Measurements from ENCODE around the gene DCAF17. TPM values are rescaled to one million over a fixed set of nuclear protein-coding genes. Genes with fewer than 3 reads are reported as not detected.
"Not testable (repeated sequence)": the region's sequence is repeated elsewhere in the genome, so short reads cannot be mapped to it uniquely, and the experiment has no call there.

The DCAF17 gene
- total RNA-seq, 1 donor from 2014 or later, result 25.1 TPM

DNA sequence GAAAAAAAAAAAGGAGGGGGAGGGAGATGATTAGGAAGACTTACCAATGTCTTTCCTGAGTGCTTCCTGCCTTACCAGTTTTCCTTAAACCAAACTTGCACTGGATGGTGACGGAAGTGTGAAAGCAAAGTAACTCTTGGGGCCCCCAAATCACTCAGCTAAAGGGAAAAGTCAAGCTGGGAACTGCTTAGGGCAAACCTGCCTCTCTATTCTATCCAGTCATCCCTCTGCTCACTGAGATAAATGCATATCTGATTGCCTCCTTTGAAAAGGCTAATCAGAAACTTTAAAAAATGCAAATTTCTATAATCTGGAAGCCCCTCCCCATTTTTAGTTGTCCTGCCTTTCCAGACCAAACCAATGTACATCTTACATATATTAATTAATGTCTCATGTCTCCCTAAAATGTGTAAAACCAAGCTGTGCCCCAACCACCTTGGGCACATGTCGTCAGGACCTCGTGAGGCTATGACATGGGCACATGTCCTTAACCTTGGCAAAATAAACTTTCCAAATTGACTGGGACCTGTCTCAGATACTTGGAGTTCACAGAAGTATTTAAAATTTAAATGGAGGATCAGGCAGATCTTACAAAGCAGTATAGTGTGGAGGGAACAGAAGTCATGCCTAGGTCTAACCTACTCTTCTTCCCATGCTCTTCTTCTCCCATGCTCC, 81.0 kb downstream of the DCAF17 start:
- no peak for DNase-seq

DNA sequence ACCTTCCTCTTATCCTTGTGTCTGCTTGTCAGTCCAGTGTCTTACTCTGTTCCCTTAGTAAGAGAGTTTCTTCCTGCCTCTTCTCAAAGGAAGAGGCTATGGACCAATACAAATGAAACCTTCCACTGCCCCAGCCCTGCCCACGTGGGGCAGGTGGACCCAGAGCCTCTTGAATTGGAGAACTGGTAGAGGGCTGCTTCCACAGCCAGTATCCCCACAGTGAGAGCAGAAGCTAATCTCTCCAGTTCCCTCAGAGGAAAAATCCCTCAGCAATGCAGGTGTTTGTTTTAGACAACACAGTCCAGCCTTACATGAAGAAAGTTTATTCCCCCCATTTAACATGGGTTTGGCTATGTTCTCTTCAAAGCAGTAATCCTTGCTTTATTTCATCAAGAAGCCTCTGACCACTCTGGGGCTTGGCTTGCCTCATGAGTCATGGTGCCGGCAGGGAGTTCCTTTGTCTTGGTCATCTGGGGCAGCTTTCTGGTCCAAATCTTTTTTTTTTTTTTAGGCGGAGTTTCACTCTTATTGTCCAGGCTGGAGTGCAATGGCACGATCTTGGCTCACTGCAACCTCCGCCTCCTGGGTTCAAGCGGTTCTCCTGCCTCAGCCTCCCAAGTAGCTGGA, 81.8 kb downstream of the DCAF17 start:
- DNase-seq, result no peak

DNA sequence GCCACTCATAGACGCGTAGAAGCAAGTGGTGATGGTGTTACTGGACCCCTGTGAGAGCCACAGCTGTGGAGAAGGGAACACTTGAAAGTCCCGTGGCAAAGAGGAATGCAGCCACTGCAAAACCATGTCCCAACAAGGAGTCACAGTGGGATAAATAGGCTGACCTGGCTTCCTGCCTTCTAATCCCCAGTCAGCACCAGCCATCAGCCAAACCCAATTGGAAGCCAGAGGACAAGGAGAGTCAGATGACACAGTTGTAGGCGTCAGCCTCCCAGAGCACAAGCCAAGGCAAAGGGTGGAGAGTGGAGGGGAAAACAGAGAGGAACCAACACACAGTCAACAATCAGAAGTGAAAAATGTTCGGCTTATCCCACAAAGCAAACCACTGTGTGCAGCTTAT, 82.8 kb downstream of the DCAF17 start:
- no peak for DNase-seq

DNA sequence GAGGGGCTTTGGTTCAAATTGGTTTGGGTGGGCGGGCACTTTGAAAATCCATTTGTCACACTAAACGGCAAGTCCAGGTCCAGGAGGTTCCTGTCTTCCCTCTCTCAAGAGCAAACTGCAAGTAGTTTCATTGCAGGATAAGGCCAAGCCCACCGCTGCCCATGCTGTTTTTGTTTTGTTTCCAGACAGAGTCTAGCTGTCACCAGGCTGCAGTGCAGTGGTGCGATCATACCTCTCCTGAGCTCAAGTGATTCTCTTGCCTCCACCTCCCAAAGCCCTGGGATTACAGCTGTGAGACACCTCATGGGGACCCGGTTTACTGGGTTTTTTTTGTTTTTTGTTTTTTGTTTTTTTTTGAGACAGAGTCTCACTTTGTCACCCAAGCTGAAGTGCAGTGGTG, 86.4 kb downstream of the DCAF17 start:
- DNase-seq, result no peak

DNA sequence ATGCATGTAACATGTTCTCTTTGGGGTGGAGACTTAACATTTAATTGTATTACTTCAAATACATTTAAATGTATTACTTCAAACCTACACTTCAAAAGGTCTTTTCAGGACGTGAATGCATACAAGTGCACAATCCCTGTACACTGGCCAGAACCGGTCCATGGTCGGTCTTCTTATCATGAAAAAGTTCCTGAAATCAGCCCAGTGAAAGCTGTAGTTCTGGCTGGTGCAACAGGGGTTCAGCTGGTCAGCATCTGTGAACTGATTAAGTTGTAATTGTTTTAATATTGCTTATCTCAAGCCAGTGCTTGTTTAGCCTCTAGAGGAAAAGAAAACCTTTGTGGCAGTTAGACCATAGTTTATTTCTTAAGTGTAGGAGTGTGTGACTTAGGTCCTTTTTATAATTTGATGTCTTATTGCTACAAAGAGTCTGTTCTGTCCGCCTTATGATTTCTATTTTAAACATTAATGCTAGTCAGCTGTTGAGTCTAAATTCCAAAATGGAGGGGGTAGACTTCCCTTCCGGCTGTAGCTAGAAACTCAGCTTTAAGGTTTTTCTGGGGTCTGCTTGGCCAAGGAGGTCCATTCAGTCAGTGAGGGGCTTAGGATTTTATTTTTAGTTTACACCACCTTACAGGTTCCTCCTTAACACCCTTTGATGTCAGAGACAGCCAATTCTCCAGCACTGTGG, 87.5 kb downstream of the DCAF17 start:
- peak; percentile 76 for DNase-seq

DNA sequence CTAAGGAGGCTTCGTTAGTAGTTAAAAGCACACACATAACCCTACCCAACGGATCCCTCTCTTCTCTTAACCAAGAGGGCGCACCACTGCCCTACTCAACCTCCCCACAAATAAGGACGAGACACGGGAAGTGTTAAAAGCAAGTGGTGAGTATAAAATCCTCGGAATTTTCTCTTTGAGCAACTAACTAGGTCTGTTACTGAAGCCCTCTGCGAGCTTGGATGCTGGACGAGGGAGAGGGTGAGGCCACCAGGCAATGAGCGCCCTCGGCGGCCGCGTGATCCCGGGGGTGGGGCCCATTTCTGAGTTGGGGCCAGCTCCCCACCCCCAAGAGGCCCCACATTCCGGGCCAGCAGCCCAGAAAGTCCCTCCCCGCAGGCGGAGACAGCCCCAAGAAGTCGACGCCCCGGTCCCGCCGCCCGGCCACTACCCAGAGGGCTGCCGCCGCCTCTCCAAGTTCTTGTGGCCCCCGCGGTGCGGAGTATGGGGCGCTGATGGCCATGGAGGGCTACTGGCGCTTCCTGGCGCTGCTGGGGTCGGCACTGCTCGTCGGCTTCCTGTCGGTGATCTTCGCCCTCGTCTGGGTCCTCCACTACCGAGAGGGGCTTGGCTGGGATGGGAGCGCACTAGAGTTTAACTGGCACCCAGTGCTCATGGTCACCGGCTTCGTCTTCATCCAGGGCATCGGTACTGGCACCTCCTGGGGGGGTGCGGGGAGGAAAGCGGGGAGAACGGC, 88.2 kb downstream of the DCAF17 start, which contains the start of gene CYBRD1:
CYBRD1 (plus strand) TSS at position 423 of the 736 bp plus-strand sequence; CDS start at position 495, 72 bp downstream.
- DNase-seq, result peak; percentile 76

DNA sequence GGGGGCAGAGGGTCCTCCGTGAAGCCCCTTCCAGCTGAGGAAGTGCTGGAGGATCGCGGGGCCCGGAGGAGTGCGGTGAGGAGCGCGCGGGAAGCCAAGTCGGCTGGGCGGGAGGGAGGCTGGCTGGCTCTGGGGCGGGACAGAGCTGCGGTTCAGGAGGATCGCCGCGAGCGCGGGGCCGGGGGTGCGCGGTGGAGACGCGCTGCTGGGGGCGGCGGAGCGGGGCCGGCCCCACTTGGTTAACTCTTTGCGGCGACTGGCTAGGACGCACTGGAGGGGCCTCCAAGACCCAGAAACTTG, 88.7 kb downstream of the DCAF17 start:
- DNase-seq, result peak; percentile 67

DNA sequence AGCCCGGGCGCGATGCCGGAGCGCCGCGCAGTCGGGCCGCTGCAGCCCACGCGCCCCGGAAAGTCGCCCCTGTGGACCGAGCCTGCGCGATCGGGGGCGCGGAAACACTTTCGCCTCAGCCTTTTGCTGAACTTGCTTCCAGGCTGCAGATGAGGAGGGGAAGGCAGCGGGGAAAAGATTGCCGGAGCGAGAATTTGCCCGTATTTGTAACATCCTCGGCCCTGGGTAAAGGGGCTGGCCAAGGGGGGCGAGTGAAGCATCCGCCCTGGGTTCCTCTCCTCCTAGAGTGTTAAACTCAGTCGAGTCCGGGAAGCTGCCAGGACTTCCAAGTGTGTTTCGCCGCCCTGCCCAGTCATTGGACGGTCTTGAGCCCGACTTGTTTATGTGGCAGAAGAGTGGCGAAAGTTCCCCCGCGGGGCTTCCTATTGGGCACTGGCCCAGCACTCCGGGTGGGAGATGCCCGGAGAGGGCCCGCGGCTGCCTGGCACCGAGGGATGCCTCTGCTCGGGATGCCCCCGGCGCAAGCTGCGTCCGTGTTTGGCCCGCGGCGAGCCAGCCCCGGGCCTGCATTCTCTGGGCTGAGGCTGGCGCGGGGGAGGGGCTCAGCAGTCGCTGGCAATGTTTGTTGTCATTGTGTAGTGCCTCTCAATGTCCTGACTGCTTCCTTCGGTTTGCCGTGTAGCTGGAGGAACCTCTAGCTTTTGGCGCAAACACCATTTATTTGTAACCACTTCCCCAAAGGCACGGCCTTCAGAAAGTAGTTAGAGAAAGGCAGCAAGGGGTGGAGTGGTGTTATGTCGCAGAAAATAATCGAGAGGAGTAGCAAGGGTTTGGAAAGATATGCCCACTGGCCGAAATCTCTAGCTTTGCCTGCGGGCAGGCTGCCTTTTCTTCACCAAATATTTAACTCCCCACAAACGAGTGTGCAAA, 89.3 kb downstream of the DCAF17 start:
- peak; percentile 75 for DNase-seq

DNA sequence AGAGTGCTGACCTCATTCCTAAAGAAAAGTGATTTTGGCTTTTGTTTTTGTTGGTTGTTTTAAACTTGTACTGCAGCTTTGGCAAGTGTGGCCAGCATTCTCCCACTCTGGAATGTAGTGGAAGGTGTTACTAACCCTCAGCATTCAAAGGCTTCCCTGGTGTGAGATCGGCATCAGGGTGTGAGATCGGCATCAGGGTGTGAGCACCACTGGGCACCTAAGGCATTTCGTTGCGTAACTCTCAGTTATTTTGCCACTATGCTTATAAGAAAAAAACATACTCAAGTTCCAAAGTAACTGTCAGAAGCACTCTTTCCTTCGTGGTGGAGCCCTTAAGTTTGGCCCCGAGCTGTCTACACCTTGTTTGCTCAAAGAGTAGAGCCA, 90.0 kb downstream of the DCAF17 start:
- peak; percentile 34 for DNase-seq

DNA sequence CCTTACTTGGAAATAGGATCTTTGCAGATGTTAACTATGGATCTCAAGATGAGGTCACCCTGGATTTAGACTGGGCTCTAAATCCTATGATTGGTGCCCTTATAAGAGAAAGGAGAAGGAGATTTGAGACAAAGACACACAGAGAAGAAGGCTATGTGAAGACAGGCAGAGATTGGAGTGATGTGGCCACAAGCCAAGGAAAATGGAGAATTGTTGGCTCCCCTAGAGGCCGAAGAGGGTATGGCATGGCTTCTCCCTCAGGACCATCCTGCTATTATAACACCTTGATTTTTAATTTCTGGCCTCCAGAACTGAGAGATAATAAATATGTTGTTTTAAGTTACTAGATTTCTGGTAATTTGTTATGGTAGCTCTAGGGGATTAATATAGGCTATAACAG, 95.9 kb downstream of the DCAF17 start:
- no peak for DNase-seq

DNA sequence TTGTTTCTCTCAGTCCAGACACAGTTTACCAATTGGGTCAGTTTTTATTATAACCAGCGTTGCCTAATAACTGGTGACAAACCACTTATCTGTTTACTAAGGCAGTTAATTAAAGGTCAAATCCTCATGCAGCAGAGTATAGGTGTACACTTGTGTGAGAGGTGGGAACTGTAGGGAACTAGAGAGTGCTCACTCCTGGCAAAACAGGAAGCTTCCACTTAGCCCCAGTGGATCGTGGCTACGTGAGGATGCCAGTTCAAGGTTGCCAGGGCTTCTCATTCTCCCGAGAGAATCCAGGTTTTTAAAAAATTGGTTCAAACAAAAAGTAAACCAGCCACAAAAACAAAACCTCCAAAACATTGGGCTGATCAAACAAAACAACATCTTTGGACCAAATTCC, 96.4 kb downstream of the DCAF17 start:
- DNase-seq, result no peak

DNA sequence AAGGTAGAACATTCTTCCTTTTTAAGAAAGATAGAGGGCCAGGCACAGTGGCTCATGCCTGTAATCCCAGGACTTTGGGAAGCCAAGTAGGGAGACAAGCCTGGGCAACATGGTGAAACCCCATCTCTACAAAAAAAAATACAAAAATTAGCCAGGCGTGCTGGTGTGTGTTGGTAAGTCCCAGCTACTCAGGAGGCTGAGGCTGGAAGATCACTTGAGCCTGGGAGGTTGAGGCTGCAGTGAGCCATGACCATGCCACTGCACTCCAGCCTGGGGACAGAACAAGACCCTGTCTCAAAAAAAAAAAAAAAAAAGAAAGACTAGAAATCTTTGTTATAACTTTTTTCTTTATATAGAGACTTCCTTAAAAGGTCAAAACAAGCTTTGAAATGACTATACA, 96.8 kb downstream of the DCAF17 start:
- not testable (repeated sequence) for DNase-seq

DNA sequence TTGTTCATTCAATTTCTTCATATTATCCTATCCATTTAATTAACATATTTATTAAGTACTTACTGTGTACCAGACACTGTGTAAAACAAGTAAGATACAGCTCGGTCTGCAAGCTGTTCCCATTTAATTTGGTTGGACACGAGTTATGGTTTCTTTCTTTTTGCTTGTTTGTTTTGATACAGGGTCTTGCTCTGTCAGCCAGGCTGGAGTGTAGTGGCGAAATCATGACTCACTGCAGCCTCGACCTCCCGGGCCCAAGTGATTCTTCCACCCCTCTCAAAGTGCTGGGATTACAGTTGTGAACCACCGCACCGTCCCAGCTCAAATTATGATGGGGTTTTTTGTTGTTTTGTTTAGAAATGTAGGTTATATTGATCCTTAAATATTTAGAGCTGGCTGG, 97.3 kb downstream of the DCAF17 start:
- DNase-seq, result no peak

DNA sequence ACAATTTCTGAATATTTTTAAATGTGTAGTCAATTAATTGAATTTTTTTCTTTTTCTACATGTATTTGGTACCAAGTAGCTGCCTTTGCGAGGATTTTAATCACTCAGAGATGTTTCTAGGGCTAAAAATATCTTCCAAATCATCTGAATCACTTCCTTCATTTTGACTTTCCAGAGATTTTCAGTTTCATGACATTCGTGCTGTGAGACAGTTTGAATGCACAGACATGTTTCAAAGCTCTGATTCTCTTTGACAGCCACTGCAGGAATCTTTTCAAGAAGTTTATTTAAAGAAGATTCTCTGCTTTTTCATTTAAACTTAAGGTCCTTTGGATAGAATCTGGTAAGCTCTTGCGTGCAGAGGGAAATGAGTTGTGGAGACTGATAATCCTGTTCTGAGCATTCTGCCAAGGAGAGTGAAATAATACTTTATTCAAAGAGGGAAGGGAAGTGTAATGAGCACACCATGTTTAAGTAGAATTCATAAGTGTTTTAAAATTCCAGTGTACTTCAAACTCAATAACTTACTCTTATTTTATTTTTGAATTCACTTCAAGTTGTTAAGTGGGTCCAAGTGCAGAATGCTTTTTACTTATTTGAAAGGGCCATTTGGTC, 97.9 kb downstream of the DCAF17 start:
- peak; percentile 9 for DNase-seq

DNA sequence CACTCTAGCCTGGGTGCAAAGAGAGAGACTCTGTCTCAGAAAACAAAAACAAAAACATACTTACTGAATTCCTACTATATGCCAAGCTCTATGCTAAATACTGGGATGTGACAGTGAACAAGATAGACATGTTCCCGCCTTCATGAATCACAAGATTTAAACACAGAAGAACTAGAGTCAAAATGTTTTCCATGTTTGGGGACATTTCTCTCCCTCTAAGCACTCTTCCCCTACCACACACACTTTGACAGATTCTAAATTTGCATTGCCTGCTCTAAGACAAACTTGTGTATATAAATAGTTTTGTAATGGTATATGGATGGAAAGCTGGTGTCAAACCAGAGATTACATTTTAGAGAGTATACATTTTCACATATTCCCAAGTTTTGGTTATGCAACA, 99.3 kb downstream of the DCAF17 start:
- no peak for DNase-seq

Small RNAs within 50 kb of the gene (small RNA-seq; reads per million reads assigned to genes)
- not detected for gene AC007969.2 (ENCODE audit: low replicate concordance)

Other genes with a start within 250 kb of the DCAF17 start
- 16.0 TPM for gene METTL8, start 236 bp upstream of the DCAF17 start, total RNA-seq
- gene CYBRD1, start 88.2 kb downstream of the DCAF17 start, total RNA-seq, result 184 TPM